Right atrium auricular region (tissue), 2 donors: ENCODE data around the gene TBC1D19. TPM values are rescaled to one million over a fixed set of nuclear protein-coding genes. Genes with fewer than 3 reads are reported as not detected.

Experiments
- DNase-seq: peaks from one replicate; pipeline ENCODE4 v3.0.0-alpha.2; 2019; ENCODE audit warnings: low spot score
- H3K27ac ChIP-seq, 2 donors: fragments of 200-600 bp; sonication (generic); 1 replicate in 1 of 2; 2 replicates in 1 of 2; pipeline ENCODE4 v1.5.1; 2016 to 2019
- H3K27me3 ChIP-seq, 2 donors: fragments of 200-600 bp; sonication (generic); one replicate each; pipeline versions ENCODE4 v1.5.1 to v1.6.0; 2017 to 2019
- H3K36me3 ChIP-seq: fragments of 200-600 bp; sonication (generic); one replicate; pipeline ENCODE4 v1.5.1; 2016
- H3K4me1 ChIP-seq, 2 donors: fragments of 200-600 bp; sonication (generic); one replicate each; pipeline versions ENCODE4 v1.5.1 to v1.6.0; 2017 to 2019
- H3K4me3 ChIP-seq, 2 donors: fragments of 200-600 bp; sonication (generic); 1 replicate in 1 of 2; 2 replicates in 1 of 2; pipeline ENCODE4 v1.5.1; 2017 to 2019; ENCODE audit warnings: mild to moderate bottlenecking in 1 of 2, moderate library complexity in 1 of 2
- H3K9me3 ChIP-seq, 2 donors: fragments of 200-600 bp; sonication (generic); one replicate each; pipeline ENCODE4 v1.5.1; 2019
- CTCF ChIP-seq, 2 donors: fragments of 200-600 bp; sonication (generic); IDR thresholded peaks; one replicate each; pipeline ENCODE4 v1.5.1; 2019; ENCODE audit warnings: antibody characterized with exemption in 2 of 2
- total RNA-seq, 2 donors: library from RNA; depleted of rRNA; stranded (reverse); fragments of >200 nt; gene quantifications; one replicate each; pipeline ENCODE4 v1.1.0, GENCODE V29; 2016

The TBC1D19 gene
- total RNA-seq, 2 donors from 2014 or later, result 10.5 to 10.8 TPM

GRCh38 chr4:26772096-26772873, 188.4 kb downstream of the TBC1D19 start:
- peaks cover 0 to 16% of the 10 kb centered on the region in 2 donors for H3K9me3 ChIP-seq
- DNase-seq, result no peak
- H3K27ac ChIP-seq, result no peak overlapping the region
- TF ChIP-seq CTCF (IDR thresholded peaks at IDR 0.05), result no peak
- H3K4me3 ChIP-seq, result no peak overlapping the region
- H3K36me3 ChIP-seq, result no peaks in the 10 kb centered on the region
- no peaks in the 10 kb centered on the region for H3K4me1 ChIP-seq
- no peaks in the 10 kb centered on the region for H3K27me3 ChIP-seq

GRCh38 chr4:26779224-26779623, 195.3 kb downstream of the TBC1D19 start:
- TF ChIP-seq CTCF (IDR thresholded peaks at IDR 0.05), result no peak
- no peak for DNase-seq
- peaks cover 0 to 5% of the 10 kb centered on the region in 2 donors for H3K4me1 ChIP-seq

GRCh38 chr4:26779674-26780073, 195.8 kb downstream of the TBC1D19 start:
- DNase-seq, result no peak
- Histone ChIP-seq H3K27me3 (no peaks in the 10 kb centered on the region), H3K27ac (peak overlapping the region in 1 of 2 donors; percentile 33), H3K4me3 (no peak overlapping the region), H3K9me3 (peaks cover 0 to under 1% of the 10 kb centered on the region in 2 donors), H3K36me3 (no peaks in the 10 kb centered on the region), H3K4me1 (peaks cover 0 to 5% of the 10 kb centered on the region in 2 donors)
- TF ChIP-seq CTCF (IDR thresholded peaks at IDR 0.05), result no peak

More at GRCh38 chr4:26779224-26779623, 195.3 kb downstream of the TBC1D19 start:
- no peaks in the 10 kb centered on the region for H3K36me3 ChIP-seq
- peak overlapping the region in 1 of 2 donors; percentile 33 for H3K27ac ChIP-seq
- peaks cover 0 to 5% of the 10 kb centered on the region in 2 donors for H3K9me3 ChIP-seq
- no peaks in the 10 kb centered on the region for H3K27me3 ChIP-seq
- H3K4me3 ChIP-seq, result no peak overlapping the region

GRCh38 chr4:26780539-26780938, 196.7 kb downstream of the TBC1D19 start:
- Histone ChIP-seq H3K27ac (peak overlapping the region in 1 of 2 donors; percentile 33), H3K36me3 (no peaks in the 10 kb centered on the region), H3K9me3 (no peaks in the 10 kb centered on the region), H3K4me1 (peaks cover 0 to 5% of the 10 kb centered on the region in 2 donors), H3K27me3 (no peaks in the 10 kb centered on the region), H3K4me3 (no peak overlapping the region)
- DNase-seq, result no peak
- TF ChIP-seq CTCF (IDR thresholded peaks at IDR 0.05), result no peak

- peaks cover 0 to 8% of the 10 kb centered on the region in 2 donors for H3K4me1 ChIP-seq
Measured at GRCh38 chr4:26782168-26782829, 198.4 kb downstream of the TBC1D19 start.

More at GRCh38 chr4:26782168-26782829, 198.4 kb downstream of the TBC1D19 start:
- no peak overlapping the region for H3K4me3 ChIP-seq
- no peaks in the 10 kb centered on the region for H3K36me3 ChIP-seq
- DNase-seq, result no peak
- H3K9me3 ChIP-seq, result no peaks in the 10 kb centered on the region
- TF ChIP-seq CTCF (IDR thresholded peaks at IDR 0.05), result no peak
- no peaks in the 10 kb centered on the region for H3K27me3 ChIP-seq
- no peak overlapping the region for H3K27ac ChIP-seq
